Spleen (tissue), 11 donors: ENCODE results near the gene CRKL. TPM values are rescaled to one million over a fixed set of nuclear protein-coding genes. Genes with fewer than 3 reads are reported as not detected.
"Not testable (repeated sequence)": the region's sequence is repeated elsewhere in the genome, so short reads cannot be mapped to it uniquely, and the experiment has no call there.

Experiments
- DNase-seq: peaks from one replicate; pipeline ENCODE4 v3.0.0-alpha.2; 2020
- H3K27ac ChIP-seq, 8 donors: fragments of 200-600 bp; sonication (generic) in 7 of 8; 1 replicate in 4 of 8; 2 replicates in 4 of 8; pipeline versions ENCODE4 v1.5.0 to v1.8.0; 2016 to 2021; ENCODE audit warnings: inconsistent platforms in 4 of 8, mild to moderate bottlenecking in 4 of 8, moderate library complexity in 1 of 8
- H3K27me3 ChIP-seq, 7 donors: fragments of 200-600 bp; sonication (generic) in 6 of 7; replicated peaks in 1 of 7; 1 replicate in 4 of 7; 2 replicates in 3 of 7; pipeline versions ENCODE4 v1.5.0 to v1.8.0; 2016 to 2021; ENCODE audit warnings: inconsistent platforms in 3 of 7, mild to moderate bottlenecking in 1 of 7
- H3K36me3 ChIP-seq, 6 donors: fragments of 200-600 bp; sonication (generic) in 5 of 6; 1 replicate in 4 of 6; 2 replicates in 2 of 6; pipeline versions ENCODE4 v1.5.0 to v1.8.0; 2016 to 2021; ENCODE audit warnings: inconsistent platforms in 2 of 6
- H3K4me1 ChIP-seq, 6 donors: fragments of 200-600 bp; sonication (generic) in 5 of 6; 1 replicate in 3 of 6; 2 replicates in 3 of 6; pipeline versions ENCODE4 v1.5.0 to v1.8.0; 2016 to 2021; ENCODE audit warnings: inconsistent platforms in 3 of 6
- H3K4me3 ChIP-seq, 8 donors: fragments of 200-600 bp; sonication (generic) in 7 of 8; 1 replicate in 4 of 8; 2 replicates in 4 of 8; pipeline versions ENCODE4 v1.5.0 to v1.8.0; 2016 to 2021; ENCODE audit warnings: inconsistent platforms in 4 of 8, mild to moderate bottlenecking in 4 of 8, moderate library complexity in 2 of 8
- H3K9me3 ChIP-seq, 8 donors: fragments of 200-600 bp; sonication (generic) in 7 of 8; 1 replicate in 4 of 8; 2 replicates in 4 of 8; pipeline versions ENCODE4 v1.5.0 to v1.8.0; 2016 to 2021; ENCODE audit warnings: inconsistent platforms in 4 of 8
- CTCF ChIP-seq, 11 experiments: fragments of 200-600 bp in 7 of 11; fragments of 450-650 bp in 4 of 11; sonication (generic) in 4 of 11; IDR thresholded peaks in 8 of 11; conservative IDR thresholded peaks in 3 of 11; 1 replicate in 7 of 11; 2 replicates in 4 of 11; pipeline versions ENCODE4 v1.4.0 to v1.8.0; 2016 to 2021; ENCODE audit warnings: antibody characterized with exemption in 11 of 11, inconsistent platforms in 4 of 11, mild to moderate bottlenecking in 1 of 11
- POLR2A ChIP-seq, 3 donors: fragments of 450-650 bp; IDR thresholded peaks; one replicate each; pipeline ENCODE4 v1.5.1; 2017; ENCODE audit warnings: antibody characterized with exemption in 3 of 3, mild to moderate bottlenecking in 1 of 3
- POLR2AphosphoS5 ChIP-seq, 3 donors: sonication (generic); formaldehyde crosslinking; IDR thresholded peaks; one replicate each; pipeline ENCODE4 v1.5.1; 2017; ENCODE audit warnings: antibody characterized with exemption in 3 of 3
- WGBS, 5 donors: extraction: QIAGEN DNeasy Blood & Tissue Kit in 3 of 5; methylation state at CpG; one replicate each; pipeline versions ENCODE4 v1.1.5 to v1.1.7; 2013 to 2018; 5-methylcytosine and 5-hydroxymethylcytosine counted together
- intact Hi-C: fragments of 100-400 bp; cut with DNase I; formaldehyde crosslinking; loops from one replicate; pipeline ENCODE4 v1.15.0; 2023; ENCODE audit warnings: low total_unique reads
- polyA plus RNA-seq, 3 donors: library from polyadenylated mRNA; stranded (reverse); fragments of 200-250 nt; gene quantifications; one replicate each; pipeline ENCODE4 v1.2.1, GENCODE V29; 2013
- total RNA-seq, 7 donors: library from RNA; depleted of rRNA in 3 of 7; stranded (reverse); fragments of >200 nt in 3 of 7; fragmentation: NEBNext Ultra II Directional in 4 of 7; extraction: Animal tissue kit (Norgen Biotek cat#: 25700) in 4 of 7; gene quantifications; one replicate each; pipeline versions ENCODE4 v1.1.0 to v1.2.1, GENCODE V29; 2016 to 2021
- donor health status: healthy with polysubstance abuse.
- donor health status: DM: no; HTN: no; CAD: no; lungs with moderate emphysema.
- donor health status: DM: no; HTN: no; CAD: no.
- donor health status: Bipolar disorder and iron deficiency.
- donor health status: healthy.
- donor health status: DM: no; HTN: no; CAD: no.
- donor health status: DM: yes; HTN: yes; CAD: no.

The CRKL gene
- total and polyA plus RNA-seq, 10 donors: 11.5 to 65.3 (median 57.4) TPM

DNA sequence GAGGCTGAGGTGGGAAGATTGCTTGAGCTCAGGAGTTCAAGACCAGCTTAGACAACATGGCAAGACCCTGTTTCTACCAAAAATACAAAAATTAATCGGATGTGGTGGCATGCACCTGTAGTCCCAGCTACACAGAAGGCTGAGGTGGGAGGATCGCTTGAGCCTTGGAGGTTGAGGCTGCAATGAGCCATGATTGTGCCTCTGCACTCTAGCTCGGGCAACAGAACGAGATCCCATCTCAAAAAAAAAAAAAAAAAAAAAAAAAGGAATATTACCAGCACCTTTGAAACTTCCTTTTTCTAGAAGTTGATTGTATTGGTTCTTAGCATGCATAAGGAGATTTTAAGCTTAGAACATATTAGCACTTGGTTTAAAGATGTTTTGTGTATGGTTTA lies 11.4 kb downstream of the CRKL start:
- H3K27me3 ChIP-seq: no peaks in the 10 kb centered on the region
- H3K36me3 ChIP-seq: peaks cover 0 to 25% (median under 1%) of the 10 kb centered on the region in 6 donors
- H3K27ac ChIP-seq: no peak overlapping the region
- H3K4me3 ChIP-seq: no peak overlapping the region
- TF ChIP-seq CTCF (IDR thresholded peaks at IDR 0.05 in 8 of 11, conservative IDR thresholded peaks at IDR 0.05 in 3 of 11) (no peak), POLR2AphosphoS5 (IDR thresholded peaks at IDR 0.05) (no peak), POLR2A (IDR thresholded peaks at IDR 0.05) (no peak)
- 85 to 91% (median 89%) methylated on average over 4 of the region's 4 CpGs for WGBS, 5 donors
- no peaks in the 10 kb centered on the region for H3K9me3 ChIP-seq
- intact Hi-C loops: no loop called here
- peaks cover 11 to 99% (median 77%) of the 10 kb centered on the region in 6 donors for H3K4me1 ChIP-seq
- no peak for DNase-seq

- Histone ChIP-seq H3K4me3 (no peak overlapping the region), H3K36me3 (peaks cover 0 to 29% (median 15%) of the 10 kb centered on the region in 6 donors), H3K27me3 (no peaks in the 10 kb centered on the region), H3K27ac (no peak overlapping the region), H3K4me1 (peaks cover 10 to 95% (median 67%) of the 10 kb centered on the region in 6 donors), H3K9me3 (no peaks in the 10 kb centered on the region)
- intact Hi-C loops: no loop called here
- no peak for DNase-seq
- WGBS, 5 donors: 93 to 100% (median 98%) methylated on average over 1 of the region's 1 CpG
- no peak for TF ChIP-seq CTCF (IDR thresholded peaks at IDR 0.05 in 8 of 11, conservative IDR thresholded peaks at IDR 0.05 in 3 of 11)
- no peak for TF ChIP-seq POLR2A (IDR thresholded peaks at IDR 0.05)
- TF ChIP-seq POLR2AphosphoS5 (IDR thresholded peaks at IDR 0.05): no peak
Observed at GRCh38 chr22:20930004-20930403, 12.8 kb downstream of the CRKL start.

DNA sequence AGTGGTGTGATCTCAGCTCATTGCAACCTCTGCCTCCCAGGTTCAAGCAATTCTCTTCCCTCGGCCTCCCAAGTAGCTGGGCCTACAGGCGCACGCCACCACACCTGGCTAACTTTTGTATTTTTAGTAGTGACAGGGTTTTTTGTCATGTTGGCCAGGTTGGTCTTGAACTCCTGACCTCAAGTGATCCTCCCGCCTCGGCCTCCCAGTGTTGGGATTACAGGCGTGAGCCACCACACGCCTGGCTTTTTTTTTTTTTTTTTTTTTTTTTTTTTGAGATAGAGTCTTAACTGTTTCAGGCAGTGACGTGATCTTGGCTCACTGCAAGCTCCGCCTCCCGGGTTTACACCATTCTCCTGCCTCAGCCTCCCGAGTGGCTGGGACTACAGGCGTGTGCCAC lies 13.2 kb downstream of the CRKL start:
- 94 to 99% (median 96%) methylated on average over 12 of the region's 12 CpGs for WGBS, 5 donors
- H3K27me3 ChIP-seq, H3K27ac ChIP-seq, H3K4me3 ChIP-seq, H3K9me3 ChIP-seq, DNase-seq, intact Hi-C loops: not testable (repeated sequence)
- Histone ChIP-seq H3K4me1 (peaks cover 10 to 95% (median 65%) of the 10 kb centered on the region in 6 donors), H3K36me3 (peaks cover 0 to 30% (median 19%) of the 10 kb centered on the region in 6 donors)

DNA sequence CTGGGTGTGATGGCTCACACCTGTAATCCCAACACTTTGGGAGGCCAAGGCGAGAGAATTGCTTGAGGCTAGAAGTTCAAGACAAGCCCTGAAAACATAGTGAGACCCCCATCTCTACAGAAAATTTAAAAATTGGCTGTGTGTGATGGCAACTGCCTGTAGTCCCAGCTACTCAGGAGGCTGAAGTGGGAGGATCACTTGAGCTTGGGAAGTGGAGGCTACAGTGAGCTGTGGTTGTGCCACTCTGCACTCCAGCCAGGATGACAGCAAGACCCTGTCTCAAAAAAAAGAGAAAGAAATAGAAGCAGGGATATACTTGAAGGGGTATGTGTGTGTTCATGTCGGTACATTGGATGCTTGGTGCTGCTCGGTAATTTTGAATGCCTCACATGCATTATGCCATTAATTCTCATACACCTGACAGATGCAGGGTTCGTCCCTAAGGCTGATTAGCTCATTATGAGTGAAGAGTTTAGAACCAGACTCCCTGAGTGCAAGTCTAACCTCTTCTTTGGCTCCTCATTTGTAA lies 14.0 kb downstream of the CRKL start:
- H3K27ac ChIP-seq: no peak overlapping the region
- no peak for DNase-seq
- no peaks in the 10 kb centered on the region for H3K9me3 ChIP-seq
- peaks cover 0 to 35% (median 22%) of the 10 kb centered on the region in 6 donors for H3K36me3 ChIP-seq
- no peak overlapping the region for H3K4me3 ChIP-seq
- H3K27me3 ChIP-seq: no peaks in the 10 kb centered on the region
- intact Hi-C loops: no loop called here
- 88 to 98% (median 94%) methylated on average over 4 of the region's 4 CpGs for WGBS, 5 donors
- H3K4me1 ChIP-seq: peaks cover 7 to 95% (median 64%) of the 10 kb centered on the region in 6 donors
- no peak for TF ChIP-seq CTCF (IDR thresholded peaks at IDR 0.05 in 8 of 11, conservative IDR thresholded peaks at IDR 0.05 in 3 of 11)
- no peak for TF ChIP-seq POLR2A (IDR thresholded peaks at IDR 0.05)
- TF ChIP-seq POLR2AphosphoS5 (IDR thresholded peaks at IDR 0.05): no peak
